ENCODE measurements around the gene NFIA.

NFIA gene

DNA sequence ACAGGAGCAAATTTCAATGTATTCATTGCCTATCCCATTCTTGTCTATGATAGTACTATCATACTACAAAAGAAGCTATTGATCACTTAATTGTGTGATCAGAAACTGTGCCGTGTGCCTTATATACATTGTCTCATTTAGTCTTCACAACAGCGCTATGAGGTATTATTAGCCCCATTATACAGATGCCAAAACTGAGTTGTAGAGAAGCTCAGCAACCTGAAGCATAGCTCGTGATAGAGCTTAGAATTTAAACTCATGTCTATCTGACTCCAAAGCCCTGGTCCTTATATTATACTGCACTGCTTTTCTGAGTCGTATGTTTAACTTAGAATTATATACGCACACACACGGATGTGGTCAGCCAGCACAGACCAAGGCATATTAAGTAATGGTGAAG is 315.1 kb downstream of the NFIA start:
- no peaks in the 10 kb centered on the region for H3K9me3 ChIP-seq (ENCODE audit: insufficient read depth, low read depth, low read length)
- 97% methylated on average over 6 of the region's 6 CpGs for WGBS
- H3K9ac ChIP-seq (ENCODE audit: low read depth, low read length) = no peak overlapping the region
- no peak overlapping the region for H3K4me3 ChIP-seq (ENCODE audit: low read length)
- no peaks in the 10 kb centered on the region for H3K4me1 ChIP-seq (ENCODE audit: insufficient read depth, low read length)
- H3K27me3 ChIP-seq (ENCODE audit: insufficient read depth, low read length) = peaks cover 30% of the 10 kb centered on the region; the same call in 1 of the 2 replicates
- H3K27ac ChIP-seq (ENCODE audit: low read depth, low read length) = no peak overlapping the region
- H3K36me3 ChIP-seq (ENCODE audit: insufficient read depth, low read length) = no peaks in the 10 kb centered on the region

DNA sequence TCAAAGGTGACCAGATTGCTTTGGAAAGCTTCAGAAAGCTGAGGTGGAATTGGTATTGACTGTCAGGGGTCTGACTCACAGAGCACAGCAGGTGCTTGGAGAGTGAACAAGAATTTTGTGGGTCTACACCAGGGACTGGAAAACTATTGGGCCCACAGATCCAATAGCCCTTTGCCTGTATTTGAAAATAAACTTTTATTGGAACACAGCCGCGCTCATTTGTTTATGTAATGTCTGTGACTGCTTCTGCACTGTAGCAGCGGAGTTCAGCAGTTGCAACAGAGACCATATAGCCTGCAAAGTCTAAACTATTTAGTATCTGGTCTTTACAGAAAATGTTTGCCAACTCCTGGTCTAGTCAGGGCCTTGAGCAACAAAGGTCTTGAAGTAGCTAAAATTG is 315.6 kb downstream of the NFIA start:
- peaks cover 25% of the 10 kb centered on the region; the same call in 1 of the 2 replicates for H3K27me3 ChIP-seq (ENCODE audit: insufficient read depth, low read length)
- H3K4me1 ChIP-seq (ENCODE audit: insufficient read depth, low read length) = no peaks in the 10 kb centered on the region
- no peaks in the 10 kb centered on the region for H3K36me3 ChIP-seq (ENCODE audit: insufficient read depth, low read length)
- WGBS = 88% methylated on average over 3 of the region's 3 CpGs
- no peak overlapping the region for H3K4me3 ChIP-seq (ENCODE audit: low read length)
- H3K9me3 ChIP-seq (ENCODE audit: insufficient read depth, low read depth, low read length) = no peaks in the 10 kb centered on the region
- no peak overlapping the region for H3K27ac ChIP-seq (ENCODE audit: low read depth, low read length)
- no peak overlapping the region for H3K9ac ChIP-seq (ENCODE audit: low read depth, low read length)

DNA sequence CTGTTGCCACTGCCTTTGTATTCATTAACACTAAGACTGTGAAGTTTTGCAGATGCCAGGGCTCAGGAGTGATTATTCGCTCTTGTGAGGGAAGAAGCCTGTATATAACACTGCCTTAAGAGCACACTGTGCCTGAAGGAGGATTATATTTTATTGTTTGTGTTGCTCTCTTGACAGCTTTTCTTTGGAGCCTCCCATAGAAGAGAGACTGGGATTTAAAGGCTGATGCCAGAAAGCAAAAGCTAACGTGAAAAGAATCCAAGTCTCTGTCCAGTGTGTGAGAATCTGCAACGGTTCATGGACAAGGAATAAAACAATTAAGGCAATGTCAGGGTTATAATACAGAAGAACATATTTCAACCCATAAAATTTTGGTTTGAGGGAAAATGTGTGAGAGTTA is 316.8 kb downstream of the NFIA start:
- H3K9me3 ChIP-seq (ENCODE audit: insufficient read depth, low read depth, low read length) = no peaks in the 10 kb centered on the region
- H3K9ac ChIP-seq (ENCODE audit: low read depth, low read length) = no peak overlapping the region
- H3K27me3 ChIP-seq (ENCODE audit: insufficient read depth, low read length) = peaks cover 13% of the 10 kb centered on the region; the same call in 1 of the 2 replicates
- no peak overlapping the region for H3K27ac ChIP-seq (ENCODE audit: low read depth, low read length)
- no peaks in the 10 kb centered on the region for H3K4me1 ChIP-seq (ENCODE audit: insufficient read depth, low read length)
- no peaks in the 10 kb centered on the region for H3K36me3 ChIP-seq (ENCODE audit: insufficient read depth, low read length)
- H3K4me3 ChIP-seq (ENCODE audit: low read length) = no peak overlapping the region
- WGBS = 88% methylated on average over 3 of the region's 3 CpGs

DNA sequence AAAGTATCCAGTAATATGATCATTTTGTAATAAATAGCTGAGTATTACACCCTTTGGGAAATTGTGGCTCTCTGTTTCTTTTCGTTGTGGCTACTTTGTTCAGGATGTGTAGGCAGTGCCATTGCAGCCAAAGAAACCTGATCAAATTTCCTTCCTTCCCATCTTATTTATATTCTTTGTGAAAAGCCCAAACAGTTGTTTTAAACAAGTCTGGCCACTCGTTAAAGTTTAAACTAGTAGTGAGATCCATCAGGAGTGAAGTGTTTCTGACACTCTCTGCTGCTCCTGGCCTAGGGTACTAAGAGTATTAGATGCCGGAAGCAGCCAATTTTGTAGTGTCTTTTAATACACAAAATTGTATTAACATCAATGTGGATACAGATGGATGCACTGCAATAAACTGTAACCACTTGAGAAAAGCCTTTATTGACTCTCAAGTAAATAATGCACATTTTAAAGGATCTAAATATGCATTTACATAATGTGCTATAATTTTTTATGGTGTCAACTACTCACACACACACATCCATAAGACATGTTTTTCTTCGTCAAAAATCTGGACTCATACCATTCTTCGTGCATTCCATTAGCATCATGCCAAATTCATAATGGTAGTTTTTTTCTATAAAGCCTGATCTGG is 317.9 kb downstream of the NFIA start:
- H3K27me3 ChIP-seq (ENCODE audit: insufficient read depth, low read length) = peaks cover 3% of the 10 kb centered on the region; the same call in 1 of the 2 replicates
- no peak overlapping the region for H3K9ac ChIP-seq (ENCODE audit: low read depth, low read length)
- no peaks in the 10 kb centered on the region for H3K4me1 ChIP-seq (ENCODE audit: insufficient read depth, low read length)
- H3K9me3 ChIP-seq (ENCODE audit: insufficient read depth, low read depth, low read length) = no peaks in the 10 kb centered on the region
- no peaks in the 10 kb centered on the region for H3K36me3 ChIP-seq (ENCODE audit: insufficient read depth, low read length)
- no peak overlapping the region for H3K27ac ChIP-seq (ENCODE audit: low read depth, low read length)
- H3K4me3 ChIP-seq (ENCODE audit: low read length) = no peak overlapping the region
- WGBS = 98% methylated on average over 4 of the region's 5 CpGs

DNA sequence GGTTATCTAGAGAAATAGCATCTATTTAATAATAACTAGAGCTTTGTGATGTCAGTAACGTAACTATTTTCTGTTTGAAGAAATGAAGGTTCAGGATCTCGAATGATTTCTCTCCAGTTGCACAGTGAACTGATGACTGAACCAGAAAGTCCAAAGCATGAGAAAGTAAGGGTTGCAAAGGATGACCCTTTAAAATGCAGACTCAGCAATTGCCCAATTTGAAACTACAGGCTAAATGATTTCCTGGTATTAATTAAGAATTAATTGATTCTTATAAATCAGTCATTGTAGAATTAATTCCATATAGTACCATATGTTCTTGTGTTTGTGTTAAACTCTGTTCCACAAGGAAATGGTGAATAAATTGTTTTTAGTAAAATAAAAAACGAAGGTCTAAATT is 318.6 kb downstream of the NFIA start:
- Histone ChIP-seq H3K4me1 (ENCODE audit: insufficient read depth, low read length) (no peaks in the 10 kb centered on the region), H3K9me3 (ENCODE audit: insufficient read depth, low read depth, low read length) (no peaks in the 10 kb centered on the region), H3K36me3 (ENCODE audit: insufficient read depth, low read length) (no peaks in the 10 kb centered on the region), H3K27me3 (ENCODE audit: insufficient read depth, low read length) (no peaks in the 10 kb centered on the region), H3K4me3 (ENCODE audit: low read length) (no peak overlapping the region), H3K27ac (ENCODE audit: low read depth, low read length) (no peak overlapping the region), H3K9ac (ENCODE audit: low read depth, low read length) (no peak overlapping the region)
- 98% methylated on average over 3 of the region's 3 CpGs for WGBS

DNA sequence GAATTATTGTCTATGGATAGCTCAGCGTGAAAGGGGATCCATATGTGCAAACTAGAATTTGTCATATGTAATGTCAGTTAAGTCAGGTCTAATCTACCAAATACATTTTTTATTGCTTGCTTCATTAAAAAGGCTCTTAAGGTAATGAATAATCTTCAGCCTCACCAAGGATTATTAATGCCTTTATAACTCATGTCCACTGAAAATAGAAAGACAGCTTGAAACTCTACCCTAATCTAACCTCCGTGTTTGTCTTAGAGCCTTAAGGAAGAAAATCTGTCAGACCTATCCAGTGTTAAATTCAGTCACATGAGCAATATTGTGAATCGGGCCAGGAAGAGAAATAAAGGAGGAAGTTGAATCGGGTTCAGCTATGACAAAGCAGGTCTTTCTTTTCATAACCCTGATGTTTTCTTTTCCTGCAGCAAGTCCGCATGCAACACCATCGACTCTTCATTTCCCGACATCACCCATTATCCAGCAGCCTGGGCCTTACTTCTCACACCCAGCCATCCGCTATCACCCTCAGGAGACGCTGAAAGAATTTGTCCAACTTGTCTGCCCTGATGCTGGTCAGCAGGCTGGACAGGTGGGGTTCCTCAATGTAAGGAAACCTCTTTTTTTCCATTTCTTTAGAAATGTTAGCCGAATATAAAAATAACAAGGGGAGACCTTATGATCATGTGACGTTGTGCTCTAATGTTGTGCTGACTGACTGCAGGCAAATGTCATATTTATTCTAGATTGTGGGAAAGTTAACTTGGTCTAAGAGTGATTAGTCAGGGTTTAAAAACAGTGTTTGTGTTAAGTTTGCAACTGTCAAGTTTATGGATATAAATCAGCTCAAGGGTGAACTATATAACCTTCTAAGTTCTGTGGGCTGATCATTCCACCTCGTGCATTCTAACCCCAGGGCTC is 321.6 kb downstream of the NFIA start:
- no peak overlapping the region for H3K27ac ChIP-seq (ENCODE audit: low read depth, low read length)
- H3K27me3 ChIP-seq (ENCODE audit: insufficient read depth, low read length) = no peaks in the 10 kb centered on the region
- H3K9ac ChIP-seq (ENCODE audit: low read depth, low read length) = no peak overlapping the region
- 90% methylated on average over 12 of the region's 12 CpGs for WGBS
- no peaks in the 10 kb centered on the region for H3K36me3 ChIP-seq (ENCODE audit: insufficient read depth, low read length)
- no peak overlapping the region for H3K4me3 ChIP-seq (ENCODE audit: low read length)
- H3K9me3 ChIP-seq (ENCODE audit: insufficient read depth, low read depth, low read length) = no peaks in the 10 kb centered on the region
- H3K4me1 ChIP-seq (ENCODE audit: insufficient read depth, low read length) = no peaks in the 10 kb centered on the region

DNA sequence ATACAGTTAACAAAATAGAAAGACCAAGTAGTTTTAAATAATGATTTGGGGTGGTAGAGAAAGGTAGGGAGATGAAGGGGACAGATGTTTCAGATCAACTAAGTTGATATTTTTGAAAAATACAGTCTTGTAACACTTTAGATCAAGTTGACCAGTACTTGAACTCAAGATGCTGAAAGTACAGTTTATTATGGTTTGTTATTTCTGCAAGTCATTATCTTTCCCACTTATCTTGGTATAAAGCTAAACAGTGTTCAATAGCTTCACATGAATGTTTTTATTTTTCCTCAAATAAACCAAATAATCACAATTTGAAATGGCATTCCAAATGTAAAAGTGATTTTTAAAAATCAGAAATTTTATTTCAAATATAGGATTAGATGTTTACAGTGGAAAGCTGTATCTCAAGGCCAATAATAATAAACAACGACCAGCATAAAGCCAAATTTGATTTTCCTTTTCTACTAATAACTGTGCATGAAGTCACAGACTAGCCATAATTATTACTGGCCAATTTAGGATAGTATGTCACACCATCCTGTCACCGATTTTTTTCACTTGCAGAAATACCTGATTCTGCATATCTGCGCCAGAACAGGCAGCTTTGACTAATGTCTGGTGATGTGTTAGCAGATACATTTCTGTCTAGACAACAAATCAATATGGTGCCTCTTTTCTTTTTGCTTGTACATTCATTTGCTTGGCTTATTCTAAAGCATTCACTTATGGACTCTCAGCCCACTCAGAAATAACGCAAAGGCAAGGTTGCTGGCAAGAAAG is 322.4 kb downstream of the NFIA start:
- WGBS = 72% methylated on average over 4 of the region's 4 CpGs
- Histone ChIP-seq H3K4me3 (ENCODE audit: low read length) (no peak overlapping the region), H3K27ac (ENCODE audit: low read depth, low read length) (no peak overlapping the region), H3K9ac (ENCODE audit: low read depth, low read length) (no peak overlapping the region), H3K9me3 (ENCODE audit: insufficient read depth, low read depth, low read length) (no peaks in the 10 kb centered on the region), H3K36me3 (ENCODE audit: insufficient read depth, low read length) (no peaks in the 10 kb centered on the region), H3K27me3 (ENCODE audit: insufficient read depth, low read length) (no peaks in the 10 kb centered on the region), H3K4me1 (ENCODE audit: insufficient read depth, low read length) (no peaks in the 10 kb centered on the region)

DNA sequence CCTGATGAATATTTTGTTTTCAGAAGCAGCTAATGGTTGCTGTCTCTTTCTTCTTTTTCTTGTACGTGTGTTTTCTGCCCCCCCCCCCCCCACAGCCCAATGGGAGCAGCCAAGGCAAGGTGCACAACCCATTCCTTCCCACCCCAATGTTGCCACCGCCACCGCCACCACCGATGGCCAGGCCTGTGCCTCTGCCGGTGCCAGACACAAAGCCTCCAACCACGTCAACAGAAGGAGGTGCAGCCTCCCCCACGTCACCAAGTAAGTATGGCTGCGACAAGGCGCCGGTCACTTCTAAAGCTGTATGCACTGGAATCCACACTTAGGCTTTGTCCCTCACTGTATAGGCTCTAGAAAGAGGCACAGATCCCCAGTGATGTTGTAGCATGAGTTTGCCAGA is 324.1 kb downstream of the NFIA start:
- Histone ChIP-seq H3K9ac (ENCODE audit: low read depth, low read length) (no peak overlapping the region), H3K27me3 (ENCODE audit: insufficient read depth, low read length) (no peaks in the 10 kb centered on the region), H3K4me3 (ENCODE audit: low read length) (no peak overlapping the region), H3K4me1 (ENCODE audit: insufficient read depth, low read length) (no peaks in the 10 kb centered on the region), H3K27ac (ENCODE audit: low read depth, low read length) (no peak overlapping the region), H3K9me3 (ENCODE audit: insufficient read depth, low read depth, low read length) (no peaks in the 10 kb centered on the region), H3K36me3 (ENCODE audit: insufficient read depth, low read length) (no peaks in the 10 kb centered on the region)
- 96% methylated on average over 10 of the region's 10 CpGs for WGBS

DNA sequence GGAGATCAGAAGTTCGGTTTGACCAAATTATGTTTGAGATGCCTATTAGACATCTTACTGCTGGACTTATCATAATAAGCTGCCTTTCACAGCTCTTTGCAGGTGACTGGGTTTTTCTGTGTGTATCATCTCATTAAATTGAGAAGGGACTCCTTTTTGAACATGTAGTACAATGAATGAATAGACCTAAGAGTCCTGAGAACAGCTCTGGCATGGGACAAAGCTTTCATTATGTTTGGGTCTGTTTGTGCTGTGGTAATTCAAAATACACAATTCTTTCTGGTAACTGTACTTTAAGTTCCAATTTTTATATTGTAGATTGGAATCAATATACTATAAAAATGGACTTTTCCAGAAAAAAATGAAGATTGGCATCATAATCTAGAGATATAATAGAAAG is 330.2 kb downstream of the NFIA start:
- Histone ChIP-seq H3K9ac (ENCODE audit: low read depth, low read length) (no peak overlapping the region), H3K9me3 (ENCODE audit: insufficient read depth, low read depth, low read length) (no peaks in the 10 kb centered on the region), H3K4me1 (ENCODE audit: insufficient read depth, low read length) (no peaks in the 10 kb centered on the region), H3K36me3 (ENCODE audit: insufficient read depth, low read length) (no peaks in the 10 kb centered on the region), H3K27ac (ENCODE audit: low read depth, low read length) (no peak overlapping the region), H3K27me3 (ENCODE audit: insufficient read depth, low read length) (no peaks in the 10 kb centered on the region), H3K4me3 (ENCODE audit: low read length) (no peak overlapping the region)
- WGBS = 56% methylated on average over 1 of the region's 1 CpG

DNA sequence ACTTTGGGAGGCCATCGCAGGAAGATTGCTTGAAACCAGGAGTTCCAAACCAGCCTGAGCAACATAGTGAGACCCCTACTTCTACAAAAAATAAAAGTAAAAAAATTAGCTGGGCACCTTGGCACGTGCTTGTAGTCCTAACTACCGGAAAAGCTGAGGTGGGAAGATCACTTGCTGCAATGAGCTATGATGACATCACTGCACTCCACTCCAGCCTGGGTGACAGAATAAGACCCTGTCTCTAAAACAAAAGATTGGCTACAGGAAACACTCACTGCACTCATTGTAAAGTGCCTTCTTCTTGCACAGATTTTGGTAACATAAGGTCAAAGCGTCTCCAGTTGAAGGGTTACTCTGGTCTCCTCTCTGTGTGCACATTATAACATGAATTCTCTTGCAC is 336.8 kb downstream of the NFIA start:
- peaks cover 17% of the 10 kb centered on the region for H3K4me1 ChIP-seq (ENCODE audit: insufficient read depth, low read length)
- no peak overlapping the region for H3K4me3 ChIP-seq (ENCODE audit: low read length)
- 89% methylated on average over 4 of the region's 4 CpGs for WGBS
- H3K36me3 ChIP-seq (ENCODE audit: insufficient read depth, low read length) = no peaks in the 10 kb centered on the region
- H3K9ac ChIP-seq (ENCODE audit: low read depth, low read length) = no peak overlapping the region
- no peaks in the 10 kb centered on the region for H3K9me3 ChIP-seq (ENCODE audit: insufficient read depth, low read depth, low read length)
- no peak overlapping the region for H3K27ac ChIP-seq (ENCODE audit: low read depth, low read length)
- H3K27me3 ChIP-seq (ENCODE audit: insufficient read depth, low read length) = no peaks in the 10 kb centered on the region

DNA sequence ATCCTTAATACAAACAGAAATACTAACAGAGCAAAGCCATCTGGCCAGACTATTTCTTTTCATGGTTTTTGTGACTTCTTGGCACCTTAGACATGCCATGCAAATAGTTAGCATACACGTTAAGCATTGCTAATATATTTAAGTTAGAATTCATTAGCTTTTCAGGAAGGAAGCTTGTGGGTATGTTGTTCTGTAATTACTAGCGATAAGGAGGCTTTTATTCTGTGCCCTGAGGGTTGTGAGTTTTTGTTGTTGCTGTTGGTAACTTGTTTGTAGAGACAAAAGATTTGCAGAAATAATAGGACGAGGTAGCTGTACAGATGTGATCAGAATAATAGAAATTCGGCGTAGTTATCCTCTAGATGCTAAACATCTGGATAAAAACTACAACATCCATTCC is 337.3 kb downstream of the NFIA start:
- H3K4me1 ChIP-seq (ENCODE audit: insufficient read depth, low read length) = peaks cover 17% of the 10 kb centered on the region

More for the DNA sequence above, 337.3 kb downstream of the NFIA start:
- Histone ChIP-seq H3K9me3 (ENCODE audit: insufficient read depth, low read depth, low read length) (no peaks in the 10 kb centered on the region), H3K36me3 (ENCODE audit: insufficient read depth, low read length) (no peaks in the 10 kb centered on the region), H3K27ac (ENCODE audit: low read depth, low read length) (no peak overlapping the region), H3K27me3 (ENCODE audit: insufficient read depth, low read length) (no peaks in the 10 kb centered on the region), H3K4me3 (ENCODE audit: low read length) (no peak overlapping the region), H3K9ac (ENCODE audit: low read depth, low read length) (no peak overlapping the region)
- 93% methylated on average over 4 of the region's 5 CpGs for WGBS

All from HUES64 (cell line).